ENCODE results near the gene KCNAB3. TPM values are rescaled to one million over a fixed set of nuclear protein-coding genes. Genes with fewer than 3 reads are reported as not detected.
A peak's percentile ranks its signal among the peaks of the same experiment; 100 is the strongest.

Gene KCNAB3
- total and polyA plus RNA-seq, 9 of the 15 experiments (the other 6 are each of a cell fraction or from before 2014, with no cell fraction given) = 0.03 to 2.5 (median 1.1) TPM

- TF ChIP-seq POLR2B (IDR thresholded peaks at IDR 0.05; ENCODE audit: low read depth, partially characterized antibody) = peak; percentile 42
- TF ChIP-seq MCM5 (IDR thresholded peaks at IDR 0.05; ENCODE audit: low read depth) = no peak
- TF ChIP-seq BRD4 (IDR thresholded peaks at IDR 0.05) = peak; percentile 81; the same call in 1 of the 2 replicates
- peak; percentile 89 for TF ChIP-seq PKNOX1 (IDR thresholded peaks at IDR 0.05)
- TF ChIP-seq SREBF1 (IDR thresholded peaks at IDR 0.05; ENCODE audit: borderline replicate concordance, low read depth, low read length) = no peak
- no peak for TF ChIP-seq NR2F6 (CRISPR knock-in tag; IDR thresholded peaks at IDR 0.05)
- no peak for TF ChIP-seq HNRNPL (IDR thresholded peaks at IDR 0.05; ENCODE audit: low read depth, low read length)
- no peak for TF ChIP-seq ZNF785 (CRISPR knock-in tag; IDR thresholded peaks at IDR 0.05)
- no peak for TF ChIP-seq ZBTB9 (CRISPR knock-in tag; IDR thresholded peaks at IDR 0.05)
- no peak for TF ChIP-seq KDM4B (IDR thresholded peaks at IDR 0.05; ENCODE audit: borderline replicate concordance in 2 of 2, low read depth in 1 of 2)
- TF ChIP-seq TAF9B (IDR thresholded peaks at IDR 0.05; ENCODE audit: partially characterized antibody) = peak; percentile 91
- TF ChIP-seq TRIM25 (IDR thresholded peaks at IDR 0.05; ENCODE audit: borderline replicate concordance) = no peak
- TF ChIP-seq LEF1 (IDR thresholded peaks at IDR 0.05) = no peak
- TF ChIP-seq SRSF9 (IDR thresholded peaks at IDR 0.05; ENCODE audit: borderline replicate concordance, low read depth, low read length) = no peak
- TF ChIP-seq ZNF444 (CRISPR knock-in tag; IDR thresholded peaks at IDR 0.05) = no peak
- TF ChIP-seq MYNN (IDR thresholded peaks at IDR 0.05) = no peak
- TF ChIP-seq MYNN (CRISPR knock-in tag; IDR thresholded peaks at IDR 0.05) = no peak
- peak; percentile 49; the same call in 1 of the 2 replicates for TF ChIP-seq NFRKB (IDR thresholded peaks at IDR 0.05; ENCODE audit: low read depth)
- TF ChIP-seq ZC3H4 (CRISPR knock-in tag; IDR thresholded peaks at IDR 0.05; ENCODE audit: borderline replicate concordance) = no peak
- no peak for TF ChIP-seq HDAC6 (IDR thresholded peaks at IDR 0.05; ENCODE audit: low read depth, low read length)
- no peak for TF ChIP-seq FOXK2 (conservative IDR thresholded peaks at IDR 0.05 in 1 of 2, IDR thresholded peaks at IDR 0.05 in 1 of 2; ENCODE audit: low read depth in 2 of 2)
- no peak for TF ChIP-seq NELFE (IDR thresholded peaks at IDR 0.05; ENCODE audit: insufficient read depth, insufficient read length)
- TF ChIP-seq HINFP (tag; conservative IDR thresholded peaks at IDR 0.05; ENCODE audit: low read depth) = no peak
- TF ChIP-seq ZBTB17 (CRISPR knock-in tag; IDR thresholded peaks at IDR 0.05) = 0 out of 2 replicates have a peak, but pooled peaks have one; percentile 15
- no peak for TF ChIP-seq OTX1 (CRISPR knock-in tag; IDR thresholded peaks at IDR 0.05)
Measured at GRCh38 chr17:7885367-7886226, 44.1 kb downstream of the KCNAB3 start (continued).

Data from K562 (cell line).